GM12874 (cell line): ENCODE data around the gene DLGAP3.

ENCODE experiments used
- TF ChIP-seq, protein P1 (sequence below): IDR thresholded peaks from 2 replicates; pipeline ENCODE4 v1.5.1; 2011; ENCODE audit warnings: low read depth, mild to moderate bottlenecking, control low read depth, low read length, moderate library complexity; ENCODE audit not compliant: insufficient read depth

The DLGAP3 gene

DNA sequence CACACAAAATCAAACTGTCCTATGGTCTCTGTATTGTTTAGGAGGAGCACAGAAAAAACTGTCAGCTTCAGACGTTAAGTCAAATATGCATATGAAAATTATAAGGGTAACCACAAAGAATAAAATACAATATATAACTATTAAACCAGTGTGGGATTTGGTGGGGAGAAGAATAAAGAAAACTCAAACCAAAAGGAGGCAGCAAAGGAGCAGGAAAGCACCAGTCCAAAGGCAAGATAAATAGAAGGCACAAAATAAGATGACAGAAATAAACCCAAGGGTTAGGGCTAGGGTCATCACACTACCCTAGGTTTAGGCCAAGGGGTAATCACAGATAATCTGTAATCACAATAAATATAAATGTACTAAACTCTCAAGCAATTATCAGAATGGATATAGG lies 32.8 kb downstream of the DLGAP3 start:
- TF ChIP-seq, protein P1, sequence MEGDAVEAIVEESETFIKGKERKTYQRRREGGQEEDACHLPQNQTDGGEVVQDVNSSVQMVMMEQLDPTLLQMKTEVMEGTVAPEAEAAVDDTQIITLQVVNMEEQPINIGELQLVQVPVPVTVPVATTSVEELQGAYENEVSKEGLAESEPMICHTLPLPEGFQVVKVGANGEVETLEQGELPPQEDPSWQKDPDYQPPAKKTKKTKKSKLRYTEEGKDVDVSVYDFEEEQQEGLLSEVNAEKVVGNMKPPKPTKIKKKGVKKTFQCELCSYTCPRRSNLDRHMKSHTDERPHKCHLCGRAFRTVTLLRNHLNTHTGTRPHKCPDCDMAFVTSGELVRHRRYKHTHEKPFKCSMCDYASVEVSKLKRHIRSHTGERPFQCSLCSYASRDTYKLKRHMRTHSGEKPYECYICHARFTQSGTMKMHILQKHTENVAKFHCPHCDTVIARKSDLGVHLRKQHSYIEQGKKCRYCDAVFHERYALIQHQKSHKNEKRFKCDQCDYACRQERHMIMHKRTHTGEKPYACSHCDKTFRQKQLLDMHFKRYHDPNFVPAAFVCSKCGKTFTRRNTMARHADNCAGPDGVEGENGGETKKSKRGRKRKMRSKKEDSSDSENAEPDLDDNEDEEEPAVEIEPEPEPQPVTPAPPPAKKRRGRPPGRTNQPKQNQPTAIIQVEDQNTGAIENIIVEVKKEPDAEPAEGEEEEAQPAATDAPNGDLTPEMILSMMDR: no peak

GRCh38 chr1:34889705-34890104 lies 39.7 kb downstream of the DLGAP3 start:
- TF ChIP-seq, protein P1: no peak

- TF ChIP-seq, protein P1: no peak
Observed at GRCh38 chr1:34887593-34887992, 41.9 kb downstream of the DLGAP3 start.

- TF ChIP-seq, protein P1: no peak
Observed at GRCh38 chr1:34885405-34886247, 43.8 kb downstream of the DLGAP3 start.

DNA sequence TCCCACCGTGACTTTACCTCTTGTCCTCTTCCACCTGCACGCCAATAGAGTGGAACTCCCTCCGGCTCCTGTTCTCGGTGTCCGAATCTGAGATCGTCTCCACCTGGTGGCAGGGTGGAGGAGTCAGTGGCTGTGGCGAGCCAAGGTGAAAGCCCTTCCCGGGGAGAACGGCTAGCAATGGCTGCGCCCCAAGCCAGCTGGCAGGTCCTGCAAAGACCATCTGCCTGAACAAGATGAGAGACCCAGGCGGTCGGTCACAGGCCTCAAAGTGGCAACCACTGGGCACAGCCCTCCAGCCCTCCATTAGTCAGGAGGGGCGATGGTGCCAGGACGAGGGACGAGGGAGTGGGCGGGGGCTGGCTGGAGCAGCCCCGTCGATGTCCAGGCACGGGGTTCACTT lies 44.5 kb downstream of the DLGAP3 start:
- TF ChIP-seq, protein P1: no peak

- TF ChIP-seq, protein P1: no peak
Observed at GRCh38 chr1:34884536-34884935, 44.9 kb downstream of the DLGAP3 start.

GRCh38 chr1:34879230-34879629 lies 50.2 kb downstream of the DLGAP3 start:
- TF ChIP-seq, protein P1: no peak
